ENCODE data around the gene MIPEP.

Gene MIPEP

DNA sequence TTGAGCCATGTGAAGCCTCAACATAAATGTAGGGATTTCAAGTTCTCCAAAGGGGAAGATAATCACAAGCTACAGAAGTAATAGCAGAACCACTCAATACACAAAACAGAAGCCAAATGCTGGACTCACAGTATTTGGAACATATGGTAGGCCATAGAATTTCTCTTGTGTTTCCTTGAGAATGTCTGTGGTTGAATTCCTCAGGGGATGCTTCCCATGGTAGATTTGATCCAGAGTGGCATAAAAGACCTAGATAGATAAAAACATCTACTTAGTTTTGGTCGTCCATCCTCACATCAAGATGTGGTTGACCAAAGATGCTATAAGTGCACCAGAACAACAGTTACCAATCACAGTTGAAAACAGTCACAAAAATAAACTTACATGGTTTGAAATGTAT, 83.4 kb downstream of the MIPEP start:
- no peak for DNase-seq

DNA sequence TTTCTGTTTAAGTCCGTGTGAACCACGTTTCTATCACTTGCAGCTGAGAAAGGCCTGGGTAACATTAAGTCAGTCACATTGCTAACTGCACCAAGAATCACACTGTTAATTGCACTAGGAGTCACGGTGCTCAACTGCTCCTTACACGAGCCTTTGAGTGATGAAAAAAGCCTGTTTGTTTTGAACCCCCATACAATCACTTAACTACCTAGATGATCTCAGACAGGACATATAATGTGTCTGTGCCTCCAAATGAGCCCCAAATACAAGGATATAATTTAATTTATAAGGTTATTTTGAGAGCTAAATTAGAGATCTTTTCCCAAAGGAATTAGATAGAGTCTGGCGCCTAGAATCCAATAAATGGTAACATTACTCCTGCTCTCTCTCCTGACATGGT, 84.1 kb downstream of the MIPEP start:
- no peak for DNase-seq

- no peak for DNase-seq
These were observed 85.0 kb downstream of the MIPEP start for GRCh38 chr13:23804166-23804565.

DNA sequence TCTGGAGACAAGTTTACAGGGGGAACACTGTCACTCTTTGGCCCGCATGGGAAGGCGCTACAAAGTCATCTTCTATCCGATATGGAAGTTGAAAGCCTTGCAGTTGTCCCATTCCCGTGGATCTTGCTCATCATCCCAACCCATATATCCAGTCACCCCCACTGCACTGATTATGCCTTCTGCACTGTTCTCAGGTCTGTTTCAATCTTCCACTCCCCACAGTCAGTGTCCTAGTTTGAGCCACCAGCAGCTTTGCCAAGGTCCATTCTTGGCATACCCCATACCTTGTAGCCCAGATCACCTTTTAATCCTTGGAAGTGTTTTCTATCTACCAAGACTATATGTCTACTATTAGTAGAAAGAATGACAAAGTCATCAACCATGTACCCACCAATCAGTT, 88.1 kb downstream of the MIPEP start:
- no peak for DNase-seq

GRCh38 chr13:23799945-23800344, 89.3 kb downstream of the MIPEP start:
- DNase-seq = peak; percentile 16

DNA sequence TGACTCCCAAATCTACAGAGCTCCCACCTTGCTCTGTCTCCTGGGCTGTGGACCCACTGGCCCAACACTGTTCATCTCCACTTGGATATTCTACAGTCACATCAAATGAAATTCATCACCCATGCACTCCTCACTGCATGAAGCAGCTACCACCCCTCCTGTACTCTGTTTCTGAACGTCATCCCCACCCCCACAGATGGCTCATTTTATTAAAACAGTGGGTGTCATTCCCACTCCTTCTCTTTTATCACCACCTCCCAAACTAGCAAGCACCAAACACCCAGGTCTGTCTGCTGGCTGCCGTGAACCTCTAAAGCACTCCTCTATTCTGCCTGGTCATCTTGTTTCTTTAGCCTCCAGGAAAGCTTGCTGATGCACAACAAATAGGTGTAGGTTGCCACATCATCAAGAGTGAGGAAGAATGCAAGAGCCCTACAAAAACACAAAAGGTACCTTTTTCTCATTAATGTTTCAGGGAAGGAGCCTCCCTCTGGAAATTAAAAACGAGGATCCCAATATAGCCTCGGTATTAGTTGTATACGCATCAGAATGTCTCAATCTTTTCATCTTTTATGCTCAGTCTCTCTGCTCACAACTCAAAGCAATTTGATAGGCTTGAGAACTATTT, 91.8 kb downstream of the MIPEP start:
- DNase-seq = no peak

DNA sequence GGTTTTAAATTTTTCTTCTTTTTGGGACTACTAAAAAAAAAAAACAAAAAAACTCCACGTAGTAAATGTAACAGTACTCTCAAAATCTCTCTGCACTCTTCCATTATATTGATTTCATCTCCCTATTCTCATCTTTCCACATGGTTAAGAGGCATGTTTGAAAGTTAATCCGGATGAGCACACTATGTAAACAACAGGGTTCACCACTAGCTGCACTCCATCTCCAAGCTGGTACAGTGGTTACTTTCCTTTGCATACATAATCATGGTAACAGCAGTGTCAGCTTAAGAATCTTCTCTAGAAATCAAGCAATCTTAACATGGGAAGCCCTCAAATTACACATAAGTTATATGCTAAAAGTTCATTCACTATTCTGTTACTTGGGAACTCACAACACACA, 92.6 kb downstream of the MIPEP start:
- DNase-seq = no peak

DNA sequence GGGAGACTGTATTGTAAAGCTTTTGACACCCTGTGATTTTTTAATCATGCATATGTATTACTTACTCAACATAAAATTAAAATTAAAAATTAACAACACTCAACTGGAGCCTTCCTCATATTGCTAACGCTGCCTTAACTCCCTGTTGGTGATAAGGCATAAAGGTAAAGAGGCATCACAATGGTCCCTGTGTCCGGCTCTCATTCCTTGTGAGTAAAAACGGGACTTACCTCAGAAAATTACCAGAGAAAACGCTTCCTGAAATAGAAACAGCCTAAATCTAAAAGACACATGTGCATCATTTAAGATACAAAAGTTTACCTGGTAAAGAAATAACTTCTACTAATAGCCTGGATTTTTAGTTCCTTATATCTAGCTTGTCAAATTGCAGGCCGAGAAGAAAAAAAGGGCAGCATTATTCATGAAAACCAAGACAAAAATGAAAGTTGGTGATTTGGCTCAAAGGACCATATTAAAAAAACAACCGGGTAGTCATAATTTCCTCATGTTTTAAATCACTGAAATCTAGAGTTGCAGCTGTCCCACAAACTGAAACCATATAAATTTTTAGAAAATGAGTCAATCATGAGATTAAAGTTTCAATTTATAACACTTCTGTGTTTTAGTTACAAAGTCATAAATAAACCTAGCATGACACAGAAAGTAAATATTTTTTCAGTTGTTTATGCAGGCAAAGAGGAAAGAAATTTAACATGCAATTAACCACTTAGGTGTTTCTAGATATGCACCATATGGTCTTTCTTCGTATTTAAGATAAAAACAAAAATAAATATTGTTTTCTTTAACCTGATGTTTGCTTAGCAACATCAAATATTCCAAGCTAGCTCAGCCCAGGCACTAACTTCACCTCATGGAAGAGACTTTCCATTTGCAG, 94.7 kb downstream of the MIPEP start:
- DNase-seq = no peak

DNA sequence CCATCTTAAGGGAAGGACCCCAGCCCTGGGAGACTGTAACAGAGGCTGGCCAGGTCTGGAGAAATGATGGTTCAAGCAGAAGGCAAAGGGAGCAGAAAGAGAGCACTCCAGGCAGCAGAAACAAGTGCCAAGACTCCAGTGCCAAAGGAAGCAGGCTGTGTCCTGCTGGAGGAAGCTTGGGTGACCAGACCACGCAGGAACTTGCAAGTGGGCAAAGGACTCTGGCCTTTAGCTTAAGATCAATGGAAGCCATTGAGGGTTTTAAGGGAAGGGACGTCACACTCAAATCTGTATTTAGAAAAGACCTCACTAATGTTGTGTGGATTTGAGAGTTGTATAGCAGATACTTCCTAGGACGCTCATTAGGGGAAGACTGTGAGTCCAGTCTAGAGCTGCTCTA, 95.5 kb downstream of the MIPEP start:
- DNase-seq = no peak

GRCh38 chr13:23792680-23793079, 96.5 kb downstream of the MIPEP start:
- no peak for DNase-seq

GRCh38 chr13:23790577-23791170, 98.5 kb downstream of the MIPEP start:
- no peak for DNase-seq

GRCh38 chr13:23789576-23790346, 99.4 kb downstream of the MIPEP start:
- DNase-seq = no peak

DNA sequence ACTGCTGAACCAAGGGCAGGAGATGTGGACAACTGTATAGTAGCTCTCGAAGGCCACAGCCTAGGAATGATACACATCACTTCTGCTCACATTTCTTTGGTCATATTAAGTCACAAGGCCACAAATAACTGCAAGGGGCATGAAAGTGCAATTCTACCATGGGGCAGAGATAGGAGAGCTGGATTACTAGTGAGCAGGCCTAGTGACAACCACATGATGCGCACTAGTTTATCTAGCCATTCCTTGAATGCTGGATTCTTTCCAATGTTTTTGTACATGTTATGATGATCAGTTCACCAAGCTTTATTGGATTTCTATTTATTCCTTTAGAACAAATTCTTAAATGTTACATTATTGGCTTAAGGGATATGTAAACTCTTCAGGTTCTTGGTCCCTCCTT, 100.7 kb downstream of the MIPEP start:
- DNase-seq = peak; percentile 74

DNA sequence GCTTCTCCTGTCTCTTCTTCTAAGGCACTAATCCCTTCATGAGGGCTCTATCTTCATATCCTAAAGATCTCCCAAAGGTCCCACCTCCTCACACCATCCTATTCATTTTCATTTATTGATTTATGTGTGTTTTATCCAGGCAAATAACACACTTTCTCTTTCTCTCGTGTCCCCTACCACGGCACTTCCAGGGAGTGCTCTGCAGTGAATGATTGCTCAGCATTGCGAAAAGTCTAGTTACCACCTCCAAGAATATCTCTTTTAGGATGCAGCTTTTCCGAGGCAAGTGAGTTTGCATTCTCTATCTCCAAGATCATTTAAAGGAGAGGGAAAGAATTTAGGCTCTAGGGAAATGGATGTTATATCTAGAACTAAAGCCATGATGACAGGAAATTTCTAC, 101.7 kb downstream of the MIPEP start:
- no peak for DNase-seq

- DNase-seq = no peak
These were observed 102.6 kb downstream of the MIPEP start for GRCh38 chr13:23786607-23787006.

- DNase-seq = no peak
These were observed 110.3 kb downstream of the MIPEP start for GRCh38 chr13:23778879-23779278.

GRCh38 chr13:23778002-23778652, 111.1 kb downstream of the MIPEP start:
- DNase-seq = no peak

- DNase-seq = no peak
These were observed 111.7 kb downstream of the MIPEP start for GRCh38 chr13:23777575-23777870.

GRCh38 chr13:23776698-23777574, 112.3 kb downstream of the MIPEP start:
- DNase-seq = no peak

GRCh38 chr13:23772717-23773116, 116.5 kb downstream of the MIPEP start:
- DNase-seq = no peak

- DNase-seq = no peak
These were observed 117.2 kb downstream of the MIPEP start for GRCh38 chr13:23771956-23772355.

- no peak for DNase-seq
These were observed 117.6 kb downstream of the MIPEP start for GRCh38 chr13:23771552-23771951.
